ENCODE results near the gene FBXW5. TPM values are rescaled to one million over a fixed set of nuclear protein-coding genes. Genes with fewer than 3 reads are reported as not detected.

Gene FBXW5
- polyA plus RNA-seq, 3 donors from 2014 or later = 120 to 211 (median 120) TPM

DNA sequence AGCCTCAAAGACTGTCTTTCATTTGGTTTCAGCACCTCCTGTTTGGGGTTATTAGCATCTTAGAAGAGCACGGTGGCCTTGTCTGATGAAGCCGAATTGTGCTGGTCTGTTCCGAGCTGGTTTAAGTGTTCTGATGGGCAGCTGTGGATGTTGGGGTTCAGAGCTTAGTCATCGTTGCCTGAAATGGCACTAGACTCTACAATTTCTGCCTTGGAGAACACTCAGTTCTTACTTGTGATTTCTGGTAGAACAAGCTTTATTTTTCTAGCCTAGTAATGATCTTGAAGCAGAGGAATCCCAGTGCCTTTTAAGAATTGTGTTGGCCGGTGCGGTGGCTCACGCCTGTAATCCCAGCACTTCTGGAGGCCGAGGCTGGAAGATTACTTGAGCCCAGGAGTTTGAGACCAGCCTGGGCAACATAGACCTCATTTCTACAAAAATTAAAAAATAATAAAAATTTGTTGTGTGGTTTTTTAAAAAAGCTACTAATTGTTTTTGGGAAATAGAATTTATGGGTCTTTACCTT lies 7.8 kb downstream of the FBXW5 start:
- Mint-ChIP-seq H3K27ac (peak overlapping the region in 4 of 6 donors; percentile 26 to 86 (median 47)), H3K4me1 (peaks cover 6% of the 10 kb centered on the region in 2 donors), H3K36me3 (peaks cover 0 to 5% (median 3%) of the 10 kb centered on the region in 3 donors), H3K4me3 (no peak overlapping the region), H3K9me3 (no peaks in the 10 kb centered on the region), H3K27me3 (ENCODE audit: low read depth in 3 of 3) (peaks cover 0 to 5% (median 0%) of the 10 kb centered on the region in 3 donors)
- no peak for DNase-seq

DNA sequence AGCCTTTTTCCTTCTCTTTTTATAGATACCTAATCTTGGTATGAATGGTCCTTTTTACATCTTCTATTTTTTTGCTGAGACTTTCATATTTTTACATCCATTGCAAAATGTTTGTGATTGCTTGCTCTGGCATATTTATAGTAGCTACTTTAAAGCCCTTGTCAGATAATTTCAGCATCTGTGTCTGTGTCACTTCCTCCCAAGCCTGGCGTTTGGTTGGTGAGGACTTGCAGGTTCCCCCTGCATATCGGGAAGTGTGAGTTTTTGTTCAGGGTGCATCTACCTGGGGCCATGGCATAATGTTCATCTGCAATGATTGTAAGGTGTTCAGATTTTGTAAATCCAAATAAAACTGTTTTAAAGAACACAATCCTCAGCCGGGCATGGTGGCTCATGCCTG lies 8.9 kb downstream of the FBXW5 start:
- Mint-ChIP-seq H3K9me3 (no peaks in the 10 kb centered on the region), H3K4me1 (peaks cover 6% of the 10 kb centered on the region in 2 donors), H3K36me3 (peaks cover 0 to 5% (median 3%) of the 10 kb centered on the region in 3 donors), H3K27ac (peak overlapping the region in 1 of 6 donors; percentile 58), H3K27me3 (ENCODE audit: low read depth in 3 of 3) (peaks cover 0 to 3% (median 0%) of the 10 kb centered on the region in 3 donors), H3K4me3 (no peak overlapping the region)
- DNase-seq = no peak

DNA sequence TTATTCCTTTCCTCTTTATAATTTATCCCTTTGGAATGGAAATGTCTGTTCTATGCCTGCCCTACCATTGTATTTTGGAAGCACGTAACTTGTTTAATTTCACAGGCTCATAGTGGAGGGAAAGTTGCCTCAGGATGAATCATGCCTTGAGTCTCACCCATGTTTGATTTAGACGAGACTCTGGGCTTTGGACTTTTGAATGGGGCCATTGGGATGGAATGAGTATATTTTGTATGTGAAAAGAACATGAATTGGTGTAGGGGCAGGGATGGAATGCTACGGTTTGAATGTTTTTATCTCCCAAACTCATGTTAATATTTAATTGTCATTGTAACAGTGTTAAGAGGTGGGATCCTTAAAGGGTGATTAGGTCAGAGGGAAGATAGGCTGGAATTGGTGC lies 10.3 kb downstream of the FBXW5 start:
- H3K9me3 Mint-ChIP-seq = no peaks in the 10 kb centered on the region
- no peak overlapping the region for H3K27ac Mint-ChIP-seq
- H3K27me3 Mint-ChIP-seq (ENCODE audit: low read depth in 3 of 3) = peaks cover 0 to 5% (median 0%) of the 10 kb centered on the region in 3 donors
- peaks cover 6% of the 10 kb centered on the region in 2 donors for H3K4me1 Mint-ChIP-seq
- H3K4me3 Mint-ChIP-seq = no peak overlapping the region
- peaks cover 0 to 4% (median 3%) of the 10 kb centered on the region in 3 donors for H3K36me3 Mint-ChIP-seq
- DNase-seq = no peak

DNA sequence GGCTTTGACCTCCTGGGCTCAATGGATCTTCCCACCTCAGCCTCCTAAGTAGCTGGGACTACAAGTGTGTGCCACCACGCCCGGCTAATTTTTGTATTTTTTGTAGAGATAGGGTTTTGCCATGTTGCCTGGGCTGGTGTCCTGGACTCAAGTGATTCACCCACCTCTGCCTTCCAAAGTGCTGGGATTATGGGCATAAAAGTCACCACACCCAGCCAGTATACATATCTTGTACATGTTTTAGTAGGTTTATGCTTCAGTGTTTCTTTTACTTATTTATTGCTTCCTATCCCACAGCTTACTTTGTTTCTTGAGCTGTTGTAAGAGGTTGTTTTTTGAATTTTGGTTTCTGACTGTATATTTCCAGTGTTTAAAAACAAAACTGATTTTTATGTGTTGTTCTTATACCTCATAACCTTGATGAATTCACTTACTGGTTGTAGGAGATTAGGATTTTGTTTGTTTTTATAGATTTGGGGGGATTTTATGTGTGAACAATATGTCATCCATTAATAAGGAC lies 12.9 kb downstream of the FBXW5 start:
- peaks cover 3 to 10% (median 4%) of the 10 kb centered on the region in 3 donors for H3K36me3 Mint-ChIP-seq
- no peaks in the 10 kb centered on the region for H3K9me3 Mint-ChIP-seq
- H3K27me3 Mint-ChIP-seq (ENCODE audit: low read depth in 3 of 3) = peaks cover 0 to 6% (median 0%) of the 10 kb centered on the region in 3 donors
- no peak overlapping the region for H3K4me3 Mint-ChIP-seq
- H3K4me1 Mint-ChIP-seq = peaks cover 6% of the 10 kb centered on the region in 2 donors
- peak overlapping the region in 3 of 6 donors; percentile 5 to 84 (median 62) for H3K27ac Mint-ChIP-seq
- DNase-seq = no peak

- no peaks in the 10 kb centered on the region for H3K9me3 Mint-ChIP-seq
- peaks cover 3 to 10% (median 4%) of the 10 kb centered on the region in 3 donors for H3K36me3 Mint-ChIP-seq
- DNase-seq = no peak
- peak overlapping the region in 3 of 6 donors; percentile 43 to 62 (median 59) for H3K27ac Mint-ChIP-seq
- peaks cover 0 to 6% (median 0%) of the 10 kb centered on the region in 3 donors for H3K27me3 Mint-ChIP-seq (ENCODE audit: low read depth in 3 of 3)
- peaks cover 3 to 6% of the 10 kb centered on the region in 2 donors for H3K4me1 Mint-ChIP-seq
- no peak overlapping the region for H3K4me3 Mint-ChIP-seq
These were observed 14.5 kb downstream of the FBXW5 start for GRCh38 chr9:136930014-136930413.

- DNase-seq = no peak
- peaks cover 3 to 15% (median 4%) of the 10 kb centered on the region in 3 donors for H3K36me3 Mint-ChIP-seq
- H3K4me3 Mint-ChIP-seq = no peak overlapping the region
- H3K27me3 Mint-ChIP-seq (ENCODE audit: low read depth in 3 of 3) = peaks cover 0 to 5% (median 0%) of the 10 kb centered on the region in 3 donors
- no peaks in the 10 kb centered on the region for H3K4me1 Mint-ChIP-seq
- peak overlapping the region in 3 of 6 donors; percentile 62 to 72 (median 69) for H3K27ac Mint-ChIP-seq
- no peaks in the 10 kb centered on the region for H3K9me3 Mint-ChIP-seq
These were observed 15.9 kb downstream of the FBXW5 start for GRCh38 chr9:136928591-136928990.

DNA sequence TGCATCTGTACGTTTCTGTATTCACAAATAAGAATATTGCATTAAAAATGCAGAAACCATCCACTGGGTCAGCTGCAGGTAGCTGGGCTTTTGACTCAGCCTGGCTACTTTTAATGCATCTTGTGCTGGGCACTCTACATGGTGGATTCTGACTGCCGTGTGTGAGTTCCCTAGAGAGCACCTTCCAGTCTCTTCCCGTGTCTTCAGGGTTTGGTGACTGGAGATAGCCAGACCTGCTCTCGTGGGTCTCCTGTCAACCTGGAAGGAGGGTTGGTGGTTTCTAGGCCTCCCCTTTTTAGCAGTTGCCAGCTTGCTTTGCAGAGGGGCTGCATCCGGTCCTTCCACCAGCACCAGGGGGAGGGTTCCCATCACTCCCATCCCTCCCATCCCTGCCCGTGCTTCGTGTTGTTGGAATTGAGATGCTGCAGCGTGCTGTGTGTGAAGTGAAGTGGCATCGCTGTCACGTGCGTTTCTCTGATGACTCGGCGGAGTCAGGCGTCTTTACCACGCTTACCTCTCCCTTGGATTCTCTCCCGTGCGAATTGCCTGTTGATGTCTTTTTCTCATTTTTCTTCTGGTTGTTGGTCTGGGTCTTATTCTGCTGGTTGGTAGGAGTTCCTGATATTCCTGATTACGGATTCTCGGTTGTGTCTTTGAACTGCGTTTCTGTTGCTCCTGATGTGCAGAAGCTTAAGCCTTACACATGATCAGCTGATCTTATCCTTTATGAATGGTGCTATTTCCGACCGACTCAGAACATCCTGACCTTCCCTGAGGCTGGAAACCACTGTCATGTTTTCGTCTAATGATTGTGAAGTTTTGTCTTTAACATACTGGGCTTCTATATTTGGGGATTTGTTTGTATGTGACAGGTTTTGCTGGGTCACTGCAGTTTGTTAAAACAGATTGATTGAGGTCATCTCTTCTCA lies 16.9 kb downstream of the FBXW5 start:
- no peaks in the 10 kb centered on the region for H3K9me3 Mint-ChIP-seq
- H3K4me1 Mint-ChIP-seq = no peaks in the 10 kb centered on the region
- no peak overlapping the region for H3K4me3 Mint-ChIP-seq
- peaks cover 0 to 5% (median 0%) of the 10 kb centered on the region in 3 donors for H3K27me3 Mint-ChIP-seq (ENCODE audit: low read depth in 3 of 3)
- DNase-seq = no peak
- H3K36me3 Mint-ChIP-seq = peaks cover 3 to 19% (median 4%) of the 10 kb centered on the region in 3 donors
- peak overlapping the region in 2 of 6 donors; percentile 71 to 79 for H3K27ac Mint-ChIP-seq

DNA sequence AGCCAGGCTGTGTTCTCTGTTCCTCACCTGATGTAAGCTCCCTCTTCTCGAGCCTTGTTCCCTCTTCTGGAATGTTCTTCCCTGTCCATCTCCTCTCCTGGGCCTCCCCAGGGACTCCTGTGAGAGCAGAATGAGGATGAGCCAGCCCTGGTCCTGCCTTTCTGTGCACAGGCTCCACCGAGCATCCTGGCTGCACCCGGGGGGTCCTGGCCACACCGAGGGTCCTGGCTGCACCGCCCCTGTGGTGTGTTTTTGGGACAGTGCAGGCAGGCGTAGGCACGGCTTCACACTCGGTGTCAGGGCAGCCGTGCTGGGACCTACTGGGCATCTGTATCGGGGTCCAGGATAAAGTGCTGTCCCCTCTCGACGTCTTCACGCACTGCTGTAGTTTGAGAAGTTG lies 17.8 kb downstream of the FBXW5 start:
- Mint-ChIP-seq H3K9me3 (no peaks in the 10 kb centered on the region), H3K27ac (peak overlapping the region in 1 of 6 donors; percentile 7), H3K27me3 (ENCODE audit: low read depth in 3 of 3) (peaks cover 0 to 5% (median 0%) of the 10 kb centered on the region in 3 donors), H3K4me1 (no peaks in the 10 kb centered on the region), H3K4me3 (no peak overlapping the region), H3K36me3 (peaks cover 3 to 19% (median 4%) of the 10 kb centered on the region in 3 donors)
- no peak for DNase-seq

DNA sequence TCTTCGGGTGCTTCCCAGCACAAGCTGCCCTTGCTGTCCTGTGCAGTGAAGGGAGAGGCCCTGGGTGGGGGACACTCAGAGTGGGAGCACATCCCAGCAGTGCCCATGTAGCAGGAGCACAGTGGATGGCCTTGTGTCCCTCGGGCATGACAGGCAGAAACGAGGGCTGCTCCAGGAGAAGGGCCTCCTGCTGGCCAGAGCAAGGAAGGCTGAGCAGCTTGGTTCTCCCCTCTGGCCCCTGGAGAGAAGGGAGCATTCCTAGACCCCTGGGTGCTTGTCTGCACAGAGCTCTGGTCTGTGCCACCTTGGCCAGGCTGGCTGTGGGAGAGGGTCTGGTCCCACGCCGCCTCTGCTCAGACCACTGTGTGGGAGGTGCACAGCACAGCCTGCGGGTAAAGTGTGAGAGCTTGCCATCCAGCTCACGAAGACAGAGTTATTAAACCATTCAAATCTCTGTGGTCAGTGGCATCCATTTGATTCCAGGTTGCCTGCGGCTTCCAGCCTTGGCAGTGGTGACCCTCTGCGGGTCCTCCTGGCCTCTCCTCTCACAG lies 18.3 kb downstream of the FBXW5 start:
- H3K4me1 Mint-ChIP-seq = no peaks in the 10 kb centered on the region
- H3K9me3 Mint-ChIP-seq = no peaks in the 10 kb centered on the region
- H3K27ac Mint-ChIP-seq = peak overlapping the region in 1 of 6 donors; percentile 7
- H3K27me3 Mint-ChIP-seq (ENCODE audit: low read depth in 3 of 3) = peaks cover 0 to 5% (median 0%) of the 10 kb centered on the region in 3 donors
- no peak overlapping the region for H3K4me3 Mint-ChIP-seq
- no peak for DNase-seq
- peaks cover 3 to 19% (median 4%) of the 10 kb centered on the region in 3 donors for H3K36me3 Mint-ChIP-seq

GRCh38 chr9:136925414-136926153 lies 19.0 kb downstream of the FBXW5 start:
- H3K4me3 Mint-ChIP-seq = no peak overlapping the region
- H3K36me3 Mint-ChIP-seq = peaks cover 3 to 19% (median 4%) of the 10 kb centered on the region in 3 donors
- DNase-seq = no peak
- peaks cover 0 to 3% (median 0%) of the 10 kb centered on the region in 3 donors for H3K27me3 Mint-ChIP-seq (ENCODE audit: low read depth in 3 of 3)
- no peaks in the 10 kb centered on the region for H3K4me1 Mint-ChIP-seq
- H3K9me3 Mint-ChIP-seq = no peaks in the 10 kb centered on the region
- H3K27ac Mint-ChIP-seq = no peak overlapping the region

DNA sequence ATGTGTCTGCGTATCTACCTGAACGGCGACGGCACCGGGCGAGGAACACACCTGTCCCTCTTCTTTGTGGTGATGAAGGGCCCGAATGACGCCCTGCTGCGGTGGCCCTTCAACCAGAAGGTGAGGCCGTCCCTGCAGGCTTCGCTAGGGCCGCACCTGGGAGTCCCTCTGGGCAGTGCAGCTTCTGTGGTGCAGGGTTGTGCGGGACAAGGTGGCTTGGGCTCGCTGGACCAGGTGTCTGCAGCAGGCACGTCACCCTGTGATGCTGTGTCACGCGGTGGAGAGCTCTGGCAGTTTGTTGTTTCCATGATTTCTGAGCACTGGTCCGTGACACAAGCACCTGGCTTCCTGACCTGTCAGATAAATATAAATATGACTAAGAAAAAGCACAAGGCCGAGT lies 20.7 kb downstream of the FBXW5 start:
- Mint-ChIP-seq H3K36me3 (peaks cover 3 to 19% (median 4%) of the 10 kb centered on the region in 3 donors), H3K4me3 (no peak overlapping the region), H3K27ac (no peak overlapping the region), H3K27me3 (ENCODE audit: low read depth in 3 of 3) (peaks cover 0 to 1% (median 0%) of the 10 kb centered on the region in 3 donors), H3K4me1 (no peaks in the 10 kb centered on the region), H3K9me3 (no peaks in the 10 kb centered on the region)
- DNase-seq = no peak

GRCh38 chr9:136922540-136922939 lies 22.0 kb downstream of the FBXW5 start:
- Mint-ChIP-seq H3K27me3 (ENCODE audit: low read depth in 3 of 3) (no peaks in the 10 kb centered on the region), H3K4me3 (no peak overlapping the region), H3K27ac (no peak overlapping the region), H3K9me3 (no peaks in the 10 kb centered on the region), H3K4me1 (no peaks in the 10 kb centered on the region), H3K36me3 (peaks cover 0 to 18% (median 9%) of the 10 kb centered on the region in 3 donors)
- no peak for DNase-seq

- DNase-seq = no peak
- Mint-ChIP-seq H3K9me3 (no peaks in the 10 kb centered on the region), H3K27me3 (ENCODE audit: low read depth in 3 of 3) (no peaks in the 10 kb centered on the region), H3K4me3 (no peak overlapping the region), H3K4me1 (no peaks in the 10 kb centered on the region), H3K27ac (no peak overlapping the region), H3K36me3 (peaks cover 3 to 22% (median 5%) of the 10 kb centered on the region in 3 donors)
These were observed 22.8 kb downstream of the FBXW5 start for GRCh38 chr9:136921718-136922117.
